A673 (cell line): ENCODE measurements around the gene CNRIP1. TPM values are rescaled to one million over a fixed set of nuclear protein-coding genes. Genes with fewer than 3 reads are reported as not detected.

ENCODE experiments used
- BruUV-seq: library from RNA; stranded (reverse); fragments of 400-500 nt; replicated peaks from 2 replicates; lab custom pipeline; 2021; lab: Mats Ljungman, UMichigan
- CTCF ChIA-PET: fragments of 300-600 bp; sonication (Branson Sonifier 250); formaldehyde crosslinking; loops from one replicate; lab custom pipeline; 2022; ENCODE audit warnings: antibody characterized with exemption; lab: Charles Lee
- POLR2A ChIA-PET: fragments of 300-600 bp; sonication (Branson Sonifier 250); formaldehyde crosslinking; loops from one replicate; lab custom pipeline; 2022; ENCODE audit warnings: antibody characterized with exemption; ENCODE audit not compliant: low non-redundant PET; lab: Charles Lee
- DNase-seq: peaks from one replicate; pipeline ENCODE4 v3.0.0-alpha.2; 2015; ENCODE audit warnings: low spot score
- H3K27ac ChIP-seq: fragments of 200-600 bp; sonication (generic); 2 replicates; pipeline ENCODE4 v1.5.1; 2016; ENCODE audit warnings: mixed run types, low read depth, mild to moderate bottlenecking, mixed read lengths, antibody characterized with exemption, low read length; ENCODE audit not compliant: poor library complexity, severe bottlenecking
- H3K27me3 ChIP-seq: fragments of 200-600 bp; sonication (generic); replicated peaks from 2 replicates; pipeline ENCODE4 v1.6.1; 2017; ENCODE audit warnings: mixed run types, low read depth, mild to moderate bottlenecking, mixed read lengths, antibody characterized with exemption, low read length; ENCODE audit not compliant: insufficient read depth, poor library complexity
- H3K36me3 ChIP-seq: fragments of 200-600 bp; sonication (generic); 2 replicates; pipeline ENCODE4 v1.6.1; 2016; ENCODE audit warnings: mixed run types, mild to moderate bottlenecking, mixed read lengths, antibody characterized with exemption, low read length; ENCODE audit not compliant: insufficient read depth, poor library complexity, severe bottlenecking
- H3K4me1 ChIP-seq: fragments of 200-600 bp; sonication (generic); 2 replicates; pipeline ENCODE4 v1.6.1; 2017; ENCODE audit warnings: mixed run types, mild to moderate bottlenecking, mixed read lengths, antibody characterized with exemption, low read length; ENCODE audit not compliant: insufficient read depth, poor library complexity, severe bottlenecking
- H3K4me3 ChIP-seq: fragments of 200-600 bp; sonication (generic); 2 replicates; pipeline ENCODE4 v1.5.1; 2016; ENCODE audit warnings: low read depth, mixed run types, mild to moderate bottlenecking, mixed read lengths, low read length; ENCODE audit not compliant: poor library complexity, severe bottlenecking
- H3K9me3 ChIP-seq: fragments of 200-600 bp; sonication (generic); 2 replicates; pipeline ENCODE4 v1.6.1; 2016; ENCODE audit warnings: mixed run types, low read depth, mild to moderate bottlenecking, mixed read lengths, antibody characterized with exemption, low read length; ENCODE audit not compliant: poor library complexity, severe bottlenecking
- EZH2 ChIP-seq: fragments of 200-600 bp; sonication (generic); IDR thresholded peaks from 2 replicates; pipeline ENCODE4 v1.6.1; 2017; ENCODE audit warnings: borderline replicate concordance, low read depth, mild to moderate bottlenecking, mixed read lengths, antibody characterized with exemption, low read length; ENCODE audit not compliant: poor library complexity, severe bottlenecking
- intact Hi-C: fragments of 100-400 bp; cut with micrococcal nuclease; formaldehyde crosslinking; loops from one replicate; pipeline ENCODE4 v1.10.0; 2022; ENCODE audit not compliant: unreplicated experiment
- total RNA-seq: library from RNA; stranded (reverse); gene quantifications from 2 replicates; pipeline ENCODE4 v1.2.3, GENCODE V29; 2021
- TF ChIP-seq, protein P1 (sequence below): fragments of 300-800, 200-600 bp; sonication (generic); conservative IDR thresholded peaks from 2 replicates; pipeline ENCODE4 v1.5.1; 2017; ENCODE audit warnings: low read depth, mild to moderate bottlenecking, antibody characterized with exemption, low read length, moderate library complexity, mixed read lengths

CNRIP1 gene
- total RNA-seq, 1 experiment from 2014 or later: 18.4 TPM

DNA sequence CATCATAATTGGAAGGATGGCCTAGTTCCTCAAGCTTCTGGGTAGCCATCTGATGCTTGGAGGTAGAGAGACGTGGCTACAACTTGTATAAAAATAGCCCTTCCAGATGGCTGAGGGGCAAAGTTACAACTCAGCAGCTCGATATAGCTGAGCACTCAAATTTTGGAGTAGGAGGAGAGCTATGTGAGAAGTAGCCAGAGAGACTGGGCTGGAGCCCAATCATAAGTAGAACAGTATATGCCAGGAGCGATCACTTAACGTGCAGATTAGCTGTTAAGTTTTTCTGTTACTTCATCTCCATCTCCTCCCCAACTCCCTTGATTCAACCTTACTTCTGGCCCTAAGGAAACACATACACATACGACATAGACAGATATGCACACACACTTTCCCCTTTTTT lies 28.8 kb downstream of the CNRIP1 start:
- Histone ChIP-seq H3K9me3 (no peaks in the 10 kb centered on the region), H3K27ac (no peak overlapping the region), H3K4me1 (peaks cover 19% of the 10 kb centered on the region), H3K36me3 (no peaks in the 10 kb centered on the region), H3K27me3 (no peaks in the 10 kb centered on the region), H3K4me3 (no peak overlapping the region)
- intact Hi-C loops: no loop called here
- TF ChIP-seq, protein P1, sequence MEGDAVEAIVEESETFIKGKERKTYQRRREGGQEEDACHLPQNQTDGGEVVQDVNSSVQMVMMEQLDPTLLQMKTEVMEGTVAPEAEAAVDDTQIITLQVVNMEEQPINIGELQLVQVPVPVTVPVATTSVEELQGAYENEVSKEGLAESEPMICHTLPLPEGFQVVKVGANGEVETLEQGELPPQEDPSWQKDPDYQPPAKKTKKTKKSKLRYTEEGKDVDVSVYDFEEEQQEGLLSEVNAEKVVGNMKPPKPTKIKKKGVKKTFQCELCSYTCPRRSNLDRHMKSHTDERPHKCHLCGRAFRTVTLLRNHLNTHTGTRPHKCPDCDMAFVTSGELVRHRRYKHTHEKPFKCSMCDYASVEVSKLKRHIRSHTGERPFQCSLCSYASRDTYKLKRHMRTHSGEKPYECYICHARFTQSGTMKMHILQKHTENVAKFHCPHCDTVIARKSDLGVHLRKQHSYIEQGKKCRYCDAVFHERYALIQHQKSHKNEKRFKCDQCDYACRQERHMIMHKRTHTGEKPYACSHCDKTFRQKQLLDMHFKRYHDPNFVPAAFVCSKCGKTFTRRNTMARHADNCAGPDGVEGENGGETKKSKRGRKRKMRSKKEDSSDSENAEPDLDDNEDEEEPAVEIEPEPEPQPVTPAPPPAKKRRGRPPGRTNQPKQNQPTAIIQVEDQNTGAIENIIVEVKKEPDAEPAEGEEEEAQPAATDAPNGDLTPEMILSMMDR: no peak
- no peak for TF ChIP-seq EZH2
- ChIA-PET CTCF (interaction anchor here (0.7 kb wide), 1 partner anchor 14 kb away, joined by 3 read pairs; no protein-coding TSS in a partner anchor), POLR2A (no interaction called here)
- DNase-seq: no peak
- BruUV-seq: no TSS peak

DNA sequence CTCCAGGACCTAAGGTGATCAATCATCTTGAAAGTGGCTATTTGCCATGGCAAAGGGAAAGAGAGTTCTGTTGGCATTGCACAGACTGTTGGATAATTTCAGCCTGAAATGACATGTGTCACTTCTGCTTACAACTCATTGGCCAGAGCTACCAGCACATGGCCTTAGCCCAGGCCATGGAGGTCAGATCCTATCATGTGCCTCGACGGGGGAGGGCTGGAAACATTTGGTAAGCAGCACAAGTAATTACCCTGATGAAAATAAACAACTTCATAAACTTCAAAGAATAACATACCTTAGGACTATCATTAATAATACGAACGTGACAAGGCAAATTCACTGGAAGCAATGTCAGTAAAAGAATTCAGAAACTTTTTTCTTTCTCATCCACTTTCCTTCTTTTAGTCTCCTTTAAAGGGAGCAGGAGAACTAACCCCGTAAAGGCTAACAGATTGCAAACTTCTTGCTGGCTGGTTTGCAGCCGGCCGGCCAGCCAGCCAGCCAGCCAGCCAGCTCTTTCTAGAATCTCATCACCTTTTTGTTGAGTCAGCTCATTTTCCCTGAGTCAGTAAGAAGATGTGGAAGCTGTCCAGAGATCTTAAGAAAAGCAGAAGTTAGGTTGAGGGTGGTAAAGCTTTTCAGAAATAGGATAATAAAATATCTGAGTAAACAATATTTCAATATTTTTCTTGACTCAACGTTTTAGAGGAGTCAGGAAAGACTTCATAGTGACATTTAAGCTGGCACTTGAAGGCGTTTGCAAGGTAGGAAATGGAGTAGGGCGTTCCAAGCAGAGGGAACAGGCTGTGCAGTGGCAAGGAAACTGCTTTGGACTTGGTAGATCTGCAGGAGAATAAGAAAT lies 31.9 kb downstream of the CNRIP1 start:
- no peak overlapping the region for H3K4me3 ChIP-seq
- peaks cover 33% of the 10 kb centered on the region for H3K4me1 ChIP-seq
- POLR2A ChIA-PET: interaction anchor here (0.6 kb wide), 1 partner anchor 35 kb away, joined by 4 read pairs; no protein-coding TSS in a partner anchor
- H3K27me3 ChIP-seq: no peaks in the 10 kb centered on the region
- peak; percentile 28 for DNase-seq
- no peaks in the 10 kb centered on the region for H3K9me3 ChIP-seq
- BruUV-seq: no TSS peak
- intact Hi-C loops: no loop called here
- H3K36me3 ChIP-seq: no peaks in the 10 kb centered on the region
- TF ChIP-seq, protein P1: no peak
- no peak for TF ChIP-seq EZH2
- CTCF ChIA-PET: no interaction called here
- H3K27ac ChIP-seq: no peak overlapping the region

DNA sequence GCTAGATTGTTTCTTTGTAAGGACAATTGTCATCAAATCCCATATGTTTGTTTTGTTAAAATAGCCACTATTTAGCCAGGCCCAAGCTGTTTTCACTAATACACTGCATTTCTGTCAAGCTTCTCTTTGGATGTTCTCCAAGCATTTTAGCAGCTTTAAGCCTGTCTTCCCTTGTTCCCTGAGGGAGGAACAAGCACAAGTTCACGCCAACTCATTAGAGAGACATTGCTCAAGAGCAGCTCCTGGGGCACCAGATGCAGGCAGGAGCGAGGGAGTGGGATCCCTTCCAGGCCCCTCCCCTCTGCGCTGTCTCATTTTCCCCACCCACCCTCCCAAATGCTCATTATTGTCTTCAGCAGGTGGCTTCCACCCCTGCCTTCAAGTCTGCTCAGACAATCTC lies 34.9 kb downstream of the CNRIP1 start:
- Histone ChIP-seq H3K36me3 (no peaks in the 10 kb centered on the region), H3K27me3 (no peaks in the 10 kb centered on the region), H3K27ac (no peak overlapping the region), H3K4me3 (no peak overlapping the region), H3K9me3 (no peaks in the 10 kb centered on the region), H3K4me1 (peaks cover 33% of the 10 kb centered on the region)
- CTCF ChIA-PET: interaction anchor here (0.9 to 1.0 kb wide), 2 partner anchors 89 to 162 kb away, joined by 3 to 6 read pairs; no protein-coding TSS in a partner anchor
- intact Hi-C loops: loop anchor here (5.0 kb wide), 2 partner anchors 88 to 163 kb away; no protein-coding TSS in a partner anchor
- POLR2A ChIA-PET: interaction anchor here (0.6 kb wide), 1 partner anchor 18 kb away, joined by 3 read pairs; no protein-coding TSS in a partner anchor
- no TSS peak for BruUV-seq
- no peak for TF ChIP-seq EZH2
- TF ChIP-seq, protein P1: no peak
- peak; percentile 85 for DNase-seq
